Uterus (tissue), 2 donors: ENCODE results near the gene FAM222B.

Experiments used
- CTCF ChIP-seq, 4 experiments: fragments of 200-600 bp in 2 of 4; fragments of 450-650 bp in 2 of 4; sonication (generic) in 2 of 4; IDR thresholded peaks; one replicate each; pipeline ENCODE4 v1.5.1; 2016 to 2019; ENCODE audit warnings: antibody characterized with exemption in 4 of 4, mild to moderate bottlenecking in 2 of 4, moderate library complexity in 1 of 4
- POLR2A ChIP-seq, 2 donors: fragments of 450-650 bp; IDR thresholded peaks; one replicate each; pipeline ENCODE4 v1.6.1; 2016; ENCODE audit warnings: antibody characterized with exemption in 2 of 2, mild to moderate bottlenecking in 1 of 2, moderate library complexity in 1 of 2

GRCh38 chr17:28714281-28714680, 128.3 kb downstream of the FAM222B start:
- TF ChIP-seq POLR2A (IDR thresholded peaks at IDR 0.05) (no peak), CTCF (IDR thresholded peaks at IDR 0.05) (no peak)
